Smooth muscle cell (in vitro differentiated cells): ENCODE results near the gene HS3ST3A1. TPM values are rescaled to one million over a fixed set of nuclear protein-coding genes. Genes with fewer than 3 reads are reported as not detected.
A peak's percentile ranks its signal among the peaks of the same experiment; 100 is the strongest.

Experiments used
- DNase-seq: peaks from one replicate; lab custom pipeline; 2025; ENCODE audit not compliant: unreplicated experiment; lab: John Stamatoyannopoulos, UW
- H2AFZ ChIP-seq: fragments of 200-600 bp; sonication (generic); 2 replicates; pipeline ENCODE4 v1.6.0; 2016; ENCODE audit warnings: antibody characterized with exemption, low read depth, mild to moderate bottlenecking
- H3F3A ChIP-seq: fragments of 200-600 bp; sonication (generic); 2 replicates; pipeline ENCODE4 v1.6.0; 2017; ENCODE audit warnings: antibody characterized with exemption, low read depth
- H3K27ac ChIP-seq: fragments of 200-600 bp; sonication (generic); 2 replicates; pipeline ENCODE4 v1.5.1; 2016; ENCODE audit warnings: low read depth, mild to moderate bottlenecking
- H3K27me3 ChIP-seq: fragments of 200-600 bp; sonication (generic); 2 replicates; pipeline ENCODE4 v1.6.1; 2016; ENCODE audit warnings: low read depth, mild to moderate bottlenecking
- H3K36me3 ChIP-seq: fragments of 200-600 bp; sonication (generic); 2 replicates; pipeline ENCODE4 v1.5.1; 2016; ENCODE audit warnings: low read depth
- H3K4me1 ChIP-seq: fragments of 200-600 bp; sonication (generic); 2 replicates; pipeline ENCODE4 v1.5.1; 2016; ENCODE audit warnings: low read depth
- H3K4me2 ChIP-seq: fragments of 200-600 bp; sonication (generic); 2 replicates; pipeline ENCODE4 v1.6.0; 2016; ENCODE audit warnings: mild to moderate bottlenecking
- H3K4me3 ChIP-seq: fragments of 200-600 bp; sonication (generic); 2 replicates; pipeline ENCODE4 v1.5.1; 2016; ENCODE audit warnings: mild to moderate bottlenecking
- H3K79me2 ChIP-seq: fragments of 200-600 bp; sonication (generic); 2 replicates; pipeline ENCODE4 v1.6.0; 2016; ENCODE audit warnings: low read depth, mild to moderate bottlenecking
- H3K9ac ChIP-seq: fragments of 200-600 bp; sonication (generic); 2 replicates; pipeline ENCODE4 v1.6.0; 2016; ENCODE audit warnings: low read depth
- H3K9me3 ChIP-seq: fragments of 200-600 bp; sonication (generic); replicated peaks from 2 replicates; pipeline ENCODE4 v1.5.1; 2016; ENCODE audit warnings: low read depth
- H4K20me1 ChIP-seq: fragments of 200-600 bp; sonication (generic); 2 replicates; pipeline ENCODE4 v1.6.0; 2016; ENCODE audit warnings: low read depth
- CTCF ChIP-seq: fragments of 200-600 bp; sonication (generic); IDR thresholded peaks from 2 replicates; pipeline ENCODE4 v1.5.1; 2017; ENCODE audit warnings: borderline replicate concordance, mild to moderate bottlenecking, antibody characterized with exemption; ENCODE audit not compliant: insufficient read depth, poor library complexity, severe bottlenecking
- WGBS: methylation state at CpG from one replicate; pipeline ENCODE4 v1.1.7; 2016; ENCODE audit warnings: low lambda C conversion rate; 5-methylcytosine and 5-hydroxymethylcytosine counted together
- polyA plus RNA-seq: library from polyadenylated mRNA; unstranded; fragments of >200 nt; fragmentation: Nextera tagmentation; extraction: Ambion mirVana; gene quantifications from 2 replicates; pipeline ENCODE4 v1.2.1, GENCODE V29; 2016
- total RNA-seq: library from RNA; depleted of rRNA; stranded (reverse); fragments of >200 nt; gene quantifications from 2 replicates; pipeline ENCODE4 v1.2.3, GENCODE V29; 2014

Gene HS3ST3A1
- total and polyA plus RNA-seq, 2 experiments from 2014 or later: 19.5 to 25.1 TPM

GRCh38 chr17:13490427-13490826 lies 111.3 kb downstream of the HS3ST3A1 start:
- no peaks in the 10 kb centered on the region for H3K27me3 ChIP-seq
- DNase-seq: no peak
- no peak overlapping the region for H3K27ac ChIP-seq
- peaks cover 3% of the 10 kb centered on the region for H3F3A ChIP-seq
- peaks cover 6% of the 10 kb centered on the region for H3K36me3 ChIP-seq
- no peak for TF ChIP-seq CTCF
- H3K9ac ChIP-seq: no peak overlapping the region
- H3K79me2 ChIP-seq: no peaks in the 10 kb centered on the region
- H3K4me1 ChIP-seq: no peaks in the 10 kb centered on the region
- H4K20me1 ChIP-seq: no peaks in the 10 kb centered on the region
- H2AFZ ChIP-seq: no peak overlapping the region
- 84% methylated on average over 3 of the region's 3 CpGs for WGBS
- no peak overlapping the region for H3K4me3 ChIP-seq
- H3K9me3 ChIP-seq: no peaks in the 10 kb centered on the region
- H3K4me2 ChIP-seq: no peak overlapping the region

- H3K79me2 ChIP-seq: no peaks in the 10 kb centered on the region
- H2AFZ ChIP-seq: no peak overlapping the region
- WGBS: 94% methylated on average over 3 of the region's 3 CpGs
- no peak overlapping the region for H3K9ac ChIP-seq
- no peaks in the 10 kb centered on the region for H3K36me3 ChIP-seq
- no peaks in the 10 kb centered on the region for H3K4me1 ChIP-seq
- H3K4me3 ChIP-seq: no peak overlapping the region
- no peak for DNase-seq
- no peaks in the 10 kb centered on the region for H4K20me1 ChIP-seq
- no peak overlapping the region for H3K4me2 ChIP-seq
- peaks cover 6% of the 10 kb centered on the region for H3K9me3 ChIP-seq
- TF ChIP-seq CTCF: no peak
- no peaks in the 10 kb centered on the region for H3F3A ChIP-seq
- no peak overlapping the region for H3K27ac ChIP-seq
- H3K27me3 ChIP-seq: no peaks in the 10 kb centered on the region
Measured at GRCh38 chr17:13485327-13485726, 116.4 kb downstream of the HS3ST3A1 start.

GRCh38 chr17:13484020-13484419 lies 117.7 kb downstream of the HS3ST3A1 start:
- DNase-seq: no peak
- Histone ChIP-seq H3K4me3 (no peak overlapping the region), H3K9me3 (peaks cover 6% of the 10 kb centered on the region), H2AFZ (no peak overlapping the region), H3K36me3 (no peaks in the 10 kb centered on the region), H3K79me2 (no peaks in the 10 kb centered on the region), H3K9ac (no peak overlapping the region), H3K27ac (peak overlapping the region; percentile 45), H3K4me1 (no peaks in the 10 kb centered on the region), H3K27me3 (no peaks in the 10 kb centered on the region), H3F3A (peaks cover 9% of the 10 kb centered on the region), H3K4me2 (no peak overlapping the region), H4K20me1 (no peaks in the 10 kb centered on the region)
- no peak for TF ChIP-seq CTCF
- 60% methylated on average over 4 of the region's 4 CpGs for WGBS

GRCh38 chr17:13480877-13481276 lies 120.9 kb downstream of the HS3ST3A1 start:
- Histone ChIP-seq H3K4me1 (peaks cover 4% of the 10 kb centered on the region), H3K36me3 (no peaks in the 10 kb centered on the region), H3K4me2 (no peak overlapping the region), H3K27me3 (no peaks in the 10 kb centered on the region), H3K4me3 (no peak overlapping the region), H3K9ac (no peak overlapping the region), H3K9me3 (peaks cover 6% of the 10 kb centered on the region), H3K79me2 (no peaks in the 10 kb centered on the region), H2AFZ (no peak overlapping the region), H3K27ac (no peak overlapping the region), H3F3A (peaks cover 33% of the 10 kb centered on the region), H4K20me1 (no peaks in the 10 kb centered on the region)
- DNase-seq: no peak
- TF ChIP-seq CTCF: no peak
